WI38 (cell line): ENCODE data around the gene RPH3AL.

Experiments used
- H3K4me3 ChIP-seq: 2 replicates; pipeline ENCODE4 v1.5.1; 2011; ENCODE audit warnings: low read depth, mild to moderate bottlenecking, control low read depth, low read length
- TF ChIP-seq, protein P1 (sequence below): IDR thresholded peaks from 2 replicates; pipeline ENCODE4 v1.5.1; 2012; ENCODE audit warnings: low read depth, mild to moderate bottlenecking, control low read depth, low read length

RPH3AL gene

GRCh38 chr17:383771-384621 is 31.4 kb upstream of the RPH3AL start:
- H3K4me3 ChIP-seq = no peak overlapping the region
- TF ChIP-seq, protein P1, sequence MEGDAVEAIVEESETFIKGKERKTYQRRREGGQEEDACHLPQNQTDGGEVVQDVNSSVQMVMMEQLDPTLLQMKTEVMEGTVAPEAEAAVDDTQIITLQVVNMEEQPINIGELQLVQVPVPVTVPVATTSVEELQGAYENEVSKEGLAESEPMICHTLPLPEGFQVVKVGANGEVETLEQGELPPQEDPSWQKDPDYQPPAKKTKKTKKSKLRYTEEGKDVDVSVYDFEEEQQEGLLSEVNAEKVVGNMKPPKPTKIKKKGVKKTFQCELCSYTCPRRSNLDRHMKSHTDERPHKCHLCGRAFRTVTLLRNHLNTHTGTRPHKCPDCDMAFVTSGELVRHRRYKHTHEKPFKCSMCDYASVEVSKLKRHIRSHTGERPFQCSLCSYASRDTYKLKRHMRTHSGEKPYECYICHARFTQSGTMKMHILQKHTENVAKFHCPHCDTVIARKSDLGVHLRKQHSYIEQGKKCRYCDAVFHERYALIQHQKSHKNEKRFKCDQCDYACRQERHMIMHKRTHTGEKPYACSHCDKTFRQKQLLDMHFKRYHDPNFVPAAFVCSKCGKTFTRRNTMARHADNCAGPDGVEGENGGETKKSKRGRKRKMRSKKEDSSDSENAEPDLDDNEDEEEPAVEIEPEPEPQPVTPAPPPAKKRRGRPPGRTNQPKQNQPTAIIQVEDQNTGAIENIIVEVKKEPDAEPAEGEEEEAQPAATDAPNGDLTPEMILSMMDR = no peak

- H3K4me3 ChIP-seq = no peak overlapping the region
- TF ChIP-seq, protein P1 = no peak
Observed at GRCh38 chr17:382644-383533, 30.3 kb upstream of the RPH3AL start.

GRCh38 chr17:381941-382643 is 29.5 kb upstream of the RPH3AL start:
- no peak overlapping the region for H3K4me3 ChIP-seq
- TF ChIP-seq, protein P1 = no peak

DNA sequence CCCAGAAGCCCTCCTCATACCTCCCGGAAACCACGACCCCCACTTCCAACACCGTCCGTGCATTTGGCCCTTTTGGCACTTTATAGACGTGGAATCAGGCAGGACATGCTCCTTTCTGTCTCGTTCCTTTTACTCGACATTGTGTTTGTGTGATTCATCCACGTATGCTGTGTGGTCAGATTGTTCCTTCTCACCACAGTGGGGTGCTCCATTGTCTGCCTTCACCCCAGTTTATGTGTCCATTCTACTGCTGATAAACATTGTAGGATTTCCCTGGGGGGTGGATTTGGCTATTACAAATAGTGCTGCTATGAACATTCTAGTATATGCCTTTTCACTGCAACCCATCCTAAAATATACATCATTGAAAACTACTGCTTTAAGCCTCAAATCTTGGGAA is 28.9 kb upstream of the RPH3AL start:
- TF ChIP-seq, protein P1 = no peak

DNA sequence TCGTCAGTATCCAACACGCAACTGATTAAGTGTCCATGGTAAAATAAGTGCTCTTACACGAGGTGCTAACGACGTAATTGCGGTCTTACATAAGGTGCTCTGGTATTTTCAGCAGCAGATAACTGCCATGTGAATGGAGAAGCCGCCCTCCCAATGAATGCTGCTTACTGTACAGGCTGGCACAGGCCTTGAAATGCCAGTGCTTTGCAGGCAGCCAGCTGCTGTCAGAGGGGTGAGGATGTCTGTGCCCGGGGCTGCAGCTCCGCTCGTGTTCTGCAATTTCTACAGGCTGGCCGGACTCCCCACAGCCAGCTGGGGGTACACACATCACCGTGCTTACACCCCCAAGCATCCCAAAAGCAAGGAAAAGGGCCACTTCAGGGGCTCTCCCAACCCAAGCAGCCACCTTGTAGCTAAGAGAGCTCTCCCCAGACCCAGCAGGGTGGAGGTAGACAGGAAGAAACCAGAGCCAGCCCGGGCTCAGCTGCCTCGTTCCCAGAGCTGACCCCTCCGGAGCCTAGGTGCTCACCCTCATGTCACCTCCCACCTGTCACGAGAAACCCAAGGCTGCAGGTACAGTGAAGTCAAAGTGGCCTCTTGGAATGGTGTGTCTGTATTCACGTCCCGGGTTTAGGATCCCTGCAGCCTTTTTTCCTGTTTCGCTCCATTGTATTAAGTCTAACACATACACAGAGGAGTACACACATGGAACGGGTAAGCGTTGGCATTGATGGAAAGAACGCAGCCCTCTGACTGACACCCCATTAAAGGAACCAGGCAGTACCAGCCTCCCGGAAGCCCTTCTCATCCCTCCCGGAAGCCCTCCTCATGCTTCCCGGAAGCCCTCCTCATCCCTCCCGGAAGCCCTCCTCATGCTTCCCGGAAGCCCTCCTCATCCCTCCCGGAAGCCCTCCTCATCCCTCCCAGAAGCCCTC is 27.2 kb upstream of the RPH3AL start:
- TF ChIP-seq, protein P1 = no peak
- H3K4me3 ChIP-seq = no peak overlapping the region

More for the DNA sequence above, 28.9 kb upstream of the RPH3AL start:
- H3K4me3 ChIP-seq = no peak overlapping the region

DNA sequence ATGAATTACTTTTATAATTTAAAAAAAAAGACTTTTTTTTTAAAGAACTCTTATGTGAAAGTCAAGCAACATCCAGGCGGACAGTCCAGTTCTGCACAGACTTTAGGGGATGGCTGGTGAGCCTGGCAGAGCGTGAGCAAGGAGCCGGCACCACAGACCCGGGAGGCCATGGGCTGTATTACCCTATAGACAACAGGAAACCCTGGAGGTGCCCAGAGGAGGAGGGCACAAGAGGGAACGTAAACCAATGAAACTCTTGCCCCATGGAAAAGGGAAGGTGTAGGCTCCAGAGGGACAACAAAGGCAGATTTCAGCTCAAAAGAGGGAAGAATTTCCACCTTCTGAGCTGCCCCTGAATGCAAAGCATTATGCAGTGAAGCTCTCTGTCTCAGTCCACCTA is 25.5 kb upstream of the RPH3AL start:
- TF ChIP-seq, protein P1 = no peak
- H3K4me3 ChIP-seq = no peak overlapping the region
